Motor neuron (in vitro differentiated cells): ENCODE measurements around the gene PCBD2. TPM values are rescaled to one million over a fixed set of nuclear protein-coding genes. Genes with fewer than 3 reads are reported as not detected.
"Not testable (repeated sequence)": the region's sequence is repeated elsewhere in the genome, so short reads cannot be mapped to it uniquely, and the experiment has no call there.

Source experiments
- ATAC-seq, 8 experiments: fragments of 200-7000 bp; cut with Tn5 transposase; replicated peaks in 6 of 8; 2 replicates each; pipeline ENCODE4 v1.8.0; 2021; ENCODE audit warnings: mild to moderate bottlenecking in 8 of 8, moderate library complexity in 8 of 8
- H3K27ac ChIP-seq, 2 donors: fragments of 250-450 bp; sonication (Bioruptor Pico); 2 replicates each; pipeline ENCODE4 v1.9.0; 2021; ENCODE audit warnings: antibody characterized with exemption in 2 of 2, mild to moderate bottlenecking in 2 of 2, moderate library complexity in 1 of 2
- H3K4me1 ChIP-seq, 2 donors: fragments of 250-450 bp; sonication (Bioruptor Pico); replicated peaks in 1 of 2; 2 replicates each; pipeline ENCODE4 v1.6.1; 2021; ENCODE audit warnings: antibody characterized with exemption in 2 of 2, mild to moderate bottlenecking in 2 of 2, moderate library complexity in 1 of 2
- H3K4me3 ChIP-seq, 5 donors: fragments of 250-450 bp; sonication (Bioruptor Pico); 2 replicates each; pipeline ENCODE4 v1.9.0; 2021; ENCODE audit warnings: antibody characterized with exemption in 5 of 5, mild to moderate bottlenecking in 5 of 5, moderate library complexity in 4 of 5
- WGBS, 10 experiments: fragments of 450-650 bp; shearing (Covaris generic); methylation state at CpG; one replicate each; pipeline ENCODE4 v1.0.0; 2022; 5-methylcytosine and 5-hydroxymethylcytosine counted together
- in situ Hi-C, 9 experiments: fragments of 400-800 bp; cut with MboI; loops; one replicate each; pipeline ENCODE4 v1.15.0; 2021; ENCODE audit warnings: low sequenced_read_pairs in 9 of 9, low pct_unique_long_range_greater_than_20kb in 2 of 9; ENCODE audit not compliant: unreplicated experiment in 9 of 9
- total RNA-seq, 8 experiments: library from RNA; unstranded; fragments of 300-600 nt; gene quantifications; 2 replicates each; pipeline versions ENCODE4 v1.2.3 to v1.2.4, GENCODE V29; 2022

Gene PCBD2
- 10 to 100 TPM in 3 of 8 experiments, 1 to 10 TPM in 5; 5.4 to 13.0 (median 7.8) TPM for total RNA-seq

- Histone ChIP-seq H3K27ac (peak within 1 kb of the TSS; percentile 90 to 95), H3K4me1 (peaks cover 0 to 3% of the 10 kb centered on the region in 2 donors), H3K4me3 (peak within 1 kb of the TSS; percentile 52 to 81 (median 65))
- WGBS, 10 experiments = 0% methylated on average over 3 to 4 of the region's 84 CpGs; no CpG with 5 or more reads in 7 of the 10 experiments
- ATAC-seq = peak; percentile 80 to 90 (median 86)
- in situ Hi-C loops = no loop called here
Measured at GRCh38 chr5:134904610-134905245, at the start of gene PCBD2. PCBD2 (plus strand) TSS chr5:134905131; CDS start chr5:134905140, 9 bp downstream.

- 53 to 100% (median 86%) methylated on average over 2 to 6 of the region's 7 CpGs for WGBS, 10 experiments
- H3K4me3 ChIP-seq, H3K27ac ChIP-seq, in situ Hi-C loops, H3K4me1 ChIP-seq, ATAC-seq: not testable (repeated sequence)
Measured at GRCh38 chr5:134856465-134856864, 48.5 kb upstream of the PCBD2 start.

- H3K4me3 ChIP-seq = no peak overlapping the region
- in situ Hi-C loops = no loop called here
- no peaks in the 10 kb centered on the region for H3K4me1 ChIP-seq
- no peak overlapping the region for H3K27ac ChIP-seq
- 0 to 100% (median 92%) methylated on average over 1 to 3 of the region's 3 CpGs; no CpG with 5 or more reads in 1 of the 10 experiments for WGBS, 10 experiments
- ATAC-seq = no peak
Measured at GRCh38 chr5:134857401-134857800, 47.5 kb upstream of the PCBD2 start.

- Histone ChIP-seq H3K4me1 (no peaks in the 10 kb centered on the region), H3K27ac (no peak overlapping the region), H3K4me3 (no peak overlapping the region)
- no peak for ATAC-seq
- WGBS, 10 experiments = 45 to 94% (median 83%) methylated on average over 1 to 2 of the region's 2 CpGs; no CpG with 5 or more reads in 6 of the 10 experiments
- in situ Hi-C loops = no loop called here
Measured at GRCh38 chr5:134864707-134865106, 40.2 kb upstream of the PCBD2 start.

- in situ Hi-C loops = no loop called here
- Histone ChIP-seq H3K4me1 (peaks cover 18 to 23% of the 10 kb centered on the region in 2 donors), H3K4me3 (peak overlapping the region; percentile 50 to 93 (median 69)), H3K27ac (peak overlapping the region; percentile 92 to 97)
- ATAC-seq = no peak
- 60 to 100% (median 90%) methylated on average over 1 to 6 of the region's 6 CpGs for WGBS, 10 experiments
Measured at GRCh38 chr5:134873494-134873893, 31.4 kb upstream of the PCBD2 start.

GRCh38 chr5:134873987-134874830 is 30.7 kb upstream of the PCBD2 start, which contains the start of gene TXNDC15:
TXNDC15 (plus strand) TSS chr5:134874371; CDS start chr5:134874428, 57 bp downstream.
- Histone ChIP-seq H3K4me1 (peaks cover 18 to 23% of the 10 kb centered on the region in 2 donors), H3K4me3 (peak within 1 kb of the TSS; percentile 50 to 93 (median 69)), H3K27ac (peak within 1 kb of the TSS; percentile 92 to 97)
- peak; percentile 75 to 85 (median 80) for ATAC-seq
- in situ Hi-C loops = no loop called here
- 0 to 38% (median 9%) methylated on average over 3 to 8 of the region's 79 CpGs; no CpG with 5 or more reads in 4 of the 10 experiments for WGBS, 10 experiments

- peaks cover 18 to 23% of the 10 kb centered on the region in 2 donors for H3K4me1 ChIP-seq
- WGBS, 10 experiments = 0 to 13% (median 7%) methylated on average over 2 to 14 of the region's 20 CpGs; no CpG with 5 or more reads in 3 of the 10 experiments
- H3K27ac ChIP-seq = peak overlapping the region; percentile 92 to 97
- peak; percentile 63 to 82 (median 76) for ATAC-seq
- in situ Hi-C loops = no loop called here
- H3K4me3 ChIP-seq = peak overlapping the region; percentile 50 to 93 (median 69)
Measured at GRCh38 chr5:134874831-134875655, 29.9 kb upstream of the PCBD2 start.

- in situ Hi-C loops = no loop called here
- Histone ChIP-seq H3K27ac (no peak overlapping the region), H3K4me1 (peaks cover 18 to 23% of the 10 kb centered on the region in 2 donors), H3K4me3 (no peak overlapping the region)
- ATAC-seq = no peak
Measured at GRCh38 chr5:134877159-134877558, 27.8 kb upstream of the PCBD2 start.

GRCh38 chr5:134878403-134878802 is 26.5 kb upstream of the PCBD2 start:
- Histone ChIP-seq H3K4me1 (peaks cover 15 to 23% of the 10 kb centered on the region in 2 donors), H3K27ac (no peak overlapping the region), H3K4me3 (no peak overlapping the region)
- in situ Hi-C loops = no loop called here
- ATAC-seq = no peak
- 92 to 100% (median 100%) methylated on average over 2 to 3 of the region's 3 CpGs; no CpG with 5 or more reads in 4 of the 10 experiments for WGBS, 10 experiments

- WGBS, 10 experiments = 68 to 100% (median 78%) methylated on average over 1 to 3 of the region's 3 CpGs; no CpG with 5 or more reads in 6 of the 10 experiments
- in situ Hi-C loops = no loop called here
- peaks cover 10 to 18% of the 10 kb centered on the region in 2 donors for H3K4me1 ChIP-seq
- no peak overlapping the region for H3K4me3 ChIP-seq
- H3K27ac ChIP-seq = no peak overlapping the region
- ATAC-seq = no peak
Measured at GRCh38 chr5:134879456-134879855, 25.5 kb upstream of the PCBD2 start.

GRCh38 chr5:134880937-134881336 is 24.0 kb upstream of the PCBD2 start:
- H3K27ac ChIP-seq, in situ Hi-C loops, H3K4me3 ChIP-seq, ATAC-seq, H3K4me1 ChIP-seq: not testable (repeated sequence)
- WGBS, 10 experiments = 71 to 100% (median 98%) methylated on average over 1 to 2 of the region's 3 CpGs; no CpG with 5 or more reads in 1 of the 10 experiments

GRCh38 chr5:134881711-134882110 is 23.2 kb upstream of the PCBD2 start:
- ATAC-seq, H3K4me3 ChIP-seq, H3K27ac ChIP-seq, in situ Hi-C loops, H3K4me1 ChIP-seq: not testable (repeated sequence)
- WGBS, 10 experiments = no CpG with 5 or more reads among the region's 30 CpGs
